GM21423 (cell line): Measurements from ENCODE around the gene DDX5.
A peak's percentile ranks its signal among the peaks of the same experiment; 100 is the strongest.

Experiments
- ATAC-seq: cut with Tn5 transposase; IDR thresholded peaks from one replicate; pipeline ENCODE4 v1.9.1; 2021; ENCODE audit warnings: mild to moderate bottlenecking, moderate library complexity; ENCODE audit not compliant: unreplicated experiment

Gene DDX5

GRCh38 chr17:64506201-64506575 lies at the start of gene DDX5:
Gene DDX5, minus strand, starts transcription at chr17:64506289. Its CDS starts 170 bp downstream, at chr17:64506119.
- peak; percentile 65 for ATAC-seq

GRCh38 chr17:64555281-64555680 lies 49.2 kb upstream of the DDX5 start:
- no peak for ATAC-seq

- ATAC-seq = no peak
These were observed 48.0 kb upstream of the DDX5 start for GRCh38 chr17:64554028-64554637.

DNA sequence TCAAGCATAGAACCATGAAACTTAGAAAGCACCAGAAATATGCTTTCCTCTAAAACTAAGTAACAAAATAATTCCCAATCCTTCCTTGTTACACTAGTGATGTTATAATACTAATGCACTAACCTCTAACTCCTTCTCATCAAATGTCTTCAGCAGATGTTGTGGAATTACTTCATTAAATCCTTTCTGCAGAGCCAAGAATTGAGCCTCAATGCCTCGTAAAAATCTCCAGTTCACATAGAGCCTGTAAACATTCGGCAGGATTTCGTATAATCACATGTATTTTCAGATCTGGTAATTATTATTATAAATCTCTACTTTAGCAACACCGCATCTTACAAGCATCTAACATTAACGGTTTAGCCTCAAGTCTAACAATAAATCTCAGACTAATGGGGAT lies 45.4 kb upstream of the DDX5 start:
- ATAC-seq = no peak

- ATAC-seq = no peak
These were observed 41.2 kb upstream of the DDX5 start for GRCh38 chr17:64547319-64547718.

DNA sequence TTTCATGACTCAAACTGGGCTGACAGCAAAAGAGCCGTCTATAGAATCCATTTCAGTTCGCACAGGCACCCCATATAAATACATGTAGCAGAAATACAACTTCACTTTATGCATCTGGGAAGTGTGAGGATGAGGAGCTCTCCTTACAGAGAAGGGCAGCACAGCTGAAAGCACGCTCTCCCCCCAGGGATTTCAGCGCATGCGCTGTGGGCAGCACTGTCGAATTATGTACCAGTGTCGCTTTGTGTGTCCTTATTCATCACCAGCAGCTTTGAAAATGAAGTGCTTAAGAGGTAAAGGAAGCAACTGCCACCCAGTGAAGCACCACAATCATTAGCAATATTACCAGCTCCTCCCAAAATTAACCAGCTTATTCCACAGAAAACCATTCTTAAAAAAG lies 40.6 kb upstream of the DDX5 start:
- ATAC-seq = no peak

DNA sequence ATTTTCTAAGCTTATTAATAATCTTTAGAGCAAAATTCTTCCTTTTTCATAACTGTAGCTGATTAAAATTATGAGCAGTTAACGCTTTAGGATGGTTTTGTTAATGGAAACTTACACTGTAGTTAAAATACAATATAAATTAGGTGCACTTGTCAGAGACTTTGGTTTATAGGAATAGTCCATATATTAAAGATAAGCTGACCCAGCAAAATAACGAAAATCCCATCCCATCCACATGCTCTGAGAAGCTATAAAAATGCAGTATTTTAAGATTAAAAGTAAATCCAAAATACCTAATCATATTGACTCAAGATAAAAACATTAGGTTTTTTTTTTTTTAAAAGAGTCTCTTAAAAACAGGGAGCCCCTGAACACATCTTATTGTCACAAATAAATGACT lies 38.7 kb upstream of the DDX5 start:
- no peak for ATAC-seq

- ATAC-seq = no peak
These were observed 34.2 kb upstream of the DDX5 start for GRCh38 chr17:64540118-64540776.

DNA sequence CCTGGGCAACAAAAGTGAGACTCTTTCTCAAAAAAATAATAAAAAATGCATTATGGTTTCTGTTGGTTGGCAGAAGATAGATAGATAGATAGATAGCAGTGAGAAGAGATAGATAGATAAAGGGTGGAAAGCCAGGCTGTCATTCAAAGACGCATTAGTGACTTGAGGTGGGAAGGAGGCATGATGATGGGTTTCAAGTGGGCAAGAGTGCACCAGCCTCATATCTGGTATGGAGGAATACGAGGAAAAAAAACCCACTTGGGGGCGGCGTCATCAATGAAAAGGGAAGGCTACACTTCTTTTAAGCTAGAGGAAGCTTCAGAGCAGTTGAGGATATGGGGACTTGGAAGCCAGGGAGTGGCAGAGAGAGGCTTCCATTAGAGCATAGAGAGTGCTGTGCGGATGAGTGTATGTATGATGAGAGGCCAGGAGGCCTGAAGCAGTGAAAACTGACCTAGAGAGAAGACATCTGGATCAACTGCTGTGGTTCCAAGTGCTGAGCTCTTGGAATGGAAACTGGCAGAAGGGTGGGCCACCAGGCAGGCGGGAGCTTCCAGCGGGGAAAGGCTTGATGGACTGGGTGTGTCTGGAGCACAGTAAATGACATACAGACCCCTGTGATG lies 32.5 kb upstream of the DDX5 start:
- no peak for ATAC-seq

DNA sequence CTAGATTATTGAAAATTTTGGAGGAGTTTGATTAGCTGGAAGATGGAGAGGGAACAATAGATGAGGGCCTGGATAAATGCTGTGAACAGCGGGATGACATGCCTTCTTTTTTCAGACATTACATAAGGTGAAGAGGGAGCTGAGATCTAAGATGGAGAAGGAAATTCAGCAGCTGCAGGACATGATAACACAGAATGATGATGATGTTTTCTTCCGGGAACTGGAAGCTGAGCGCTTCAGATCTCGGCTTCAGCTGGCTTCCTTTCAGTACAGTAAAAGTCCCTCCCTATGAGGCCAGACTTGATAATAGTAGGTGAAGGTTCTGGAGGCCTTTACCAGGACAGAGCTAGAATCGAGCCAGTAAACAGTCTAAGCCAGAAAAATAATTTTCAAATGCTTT lies 31.4 kb upstream of the DDX5 start:
- ATAC-seq = no peak

DNA sequence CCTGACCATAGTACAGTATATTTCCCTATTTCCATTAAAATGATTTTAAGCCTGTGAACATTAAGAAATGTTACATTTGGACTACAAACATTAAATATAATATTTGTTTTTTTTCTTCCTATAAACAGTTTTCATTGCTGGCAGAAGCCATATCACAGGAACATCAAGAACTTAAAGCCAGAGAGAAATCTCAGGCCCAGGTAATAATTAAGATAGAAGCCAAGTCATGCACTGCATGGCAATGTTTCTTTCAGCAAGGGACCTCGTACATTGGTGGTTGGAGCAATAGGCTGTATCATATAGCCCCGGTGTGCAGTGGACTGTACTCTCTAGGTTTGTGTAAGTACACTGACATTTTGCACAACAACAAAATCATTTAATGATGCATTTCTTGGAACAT lies 30.8 kb upstream of the DDX5 start:
- ATAC-seq = no peak

DNA sequence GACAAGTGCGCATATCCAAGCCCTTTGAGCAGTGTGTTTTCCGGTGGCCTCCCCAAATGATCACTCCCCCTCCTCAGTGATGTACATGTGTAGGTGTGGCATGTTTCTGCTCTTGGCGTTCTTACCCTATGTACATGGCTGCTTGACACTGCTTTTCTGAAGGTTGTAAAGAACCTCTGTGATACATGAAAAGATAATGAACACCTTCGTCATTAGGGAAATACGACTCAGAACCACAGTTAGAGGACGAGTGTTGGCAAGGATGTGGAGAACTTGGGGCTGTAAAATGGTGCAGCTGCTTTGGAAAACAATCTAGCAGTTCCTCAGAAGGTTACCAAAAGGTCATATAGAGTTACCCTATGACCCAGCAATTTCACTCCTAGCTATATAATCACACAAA lies 29.3 kb upstream of the DDX5 start:
- no peak for ATAC-seq

- ATAC-seq = no peak
These were observed 28.1 kb upstream of the DDX5 start for GRCh38 chr17:64534187-64534586.

GRCh38 chr17:64533784-64534183 lies 27.7 kb upstream of the DDX5 start:
- ATAC-seq = no peak

DNA sequence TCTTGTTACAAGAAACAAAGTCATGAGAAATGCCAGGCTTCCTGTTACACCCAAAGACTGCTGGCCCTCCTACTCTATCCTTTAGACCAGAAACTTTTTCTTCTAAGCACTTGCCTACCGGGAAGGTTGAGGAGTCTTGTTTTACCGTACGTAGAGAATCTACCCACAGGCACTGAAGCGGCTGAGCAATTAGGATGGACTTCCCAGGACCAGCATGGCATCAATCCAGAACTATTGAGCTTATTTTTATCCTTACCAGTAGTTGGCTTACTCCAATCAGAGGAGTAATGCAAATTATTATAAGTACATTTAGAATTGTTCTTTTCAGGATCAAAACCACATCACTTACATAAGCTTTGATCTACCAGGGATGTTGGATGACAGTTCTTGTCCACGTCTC lies 26.3 kb upstream of the DDX5 start:
- no peak for ATAC-seq

- ATAC-seq = no peak
These were observed 25.9 kb upstream of the DDX5 start for GRCh38 chr17:64531955-64532371.

- no peak for ATAC-seq
These were observed 23.1 kb upstream of the DDX5 start for GRCh38 chr17:64529221-64529620.

DNA sequence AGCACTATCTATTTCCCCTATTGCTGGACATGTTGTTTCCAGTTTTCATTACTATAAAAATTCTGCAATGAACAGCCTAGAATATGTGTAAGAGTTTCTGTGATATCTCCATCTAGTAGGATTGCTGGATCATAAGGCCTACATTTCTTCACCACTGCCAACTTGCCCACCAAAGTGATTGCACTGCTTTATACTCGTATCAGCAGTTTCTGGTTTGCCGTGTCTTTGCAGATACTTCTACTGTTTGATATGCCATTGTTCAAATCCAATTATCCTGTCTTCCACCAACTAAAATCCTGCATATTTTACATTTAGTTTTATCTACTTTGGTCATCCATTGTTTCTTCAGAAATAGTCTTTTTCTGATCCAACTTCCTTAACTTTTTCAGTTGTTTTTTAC lies 21.8 kb upstream of the DDX5 start:
- ATAC-seq = no peak

GRCh38 chr17:64520359-64520758 lies 14.3 kb upstream of the DDX5 start:
- ATAC-seq = no peak

DNA sequence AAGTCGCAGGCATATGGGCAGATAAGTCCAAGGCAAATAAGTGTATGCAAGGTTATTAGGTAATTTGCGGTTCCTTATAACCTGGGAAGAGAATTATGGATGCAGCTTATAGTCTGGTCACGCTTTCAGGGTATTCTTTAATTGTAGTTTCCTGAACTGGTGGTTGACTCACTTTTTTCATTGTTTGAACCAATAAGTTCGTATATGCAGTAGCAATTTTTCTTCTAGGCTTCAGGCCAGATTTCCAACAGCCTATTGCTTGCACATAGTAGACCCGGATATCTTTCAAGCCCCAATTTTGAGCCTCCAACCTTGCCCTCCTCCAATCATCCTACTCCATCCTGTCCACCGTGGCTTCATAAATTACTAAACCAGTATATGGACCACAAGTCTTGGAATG lies 13.5 kb upstream of the DDX5 start:
- ATAC-seq = no peak

- no peak for ATAC-seq
These were observed 9.7 kb upstream of the DDX5 start for GRCh38 chr17:64515829-64516228.

DNA sequence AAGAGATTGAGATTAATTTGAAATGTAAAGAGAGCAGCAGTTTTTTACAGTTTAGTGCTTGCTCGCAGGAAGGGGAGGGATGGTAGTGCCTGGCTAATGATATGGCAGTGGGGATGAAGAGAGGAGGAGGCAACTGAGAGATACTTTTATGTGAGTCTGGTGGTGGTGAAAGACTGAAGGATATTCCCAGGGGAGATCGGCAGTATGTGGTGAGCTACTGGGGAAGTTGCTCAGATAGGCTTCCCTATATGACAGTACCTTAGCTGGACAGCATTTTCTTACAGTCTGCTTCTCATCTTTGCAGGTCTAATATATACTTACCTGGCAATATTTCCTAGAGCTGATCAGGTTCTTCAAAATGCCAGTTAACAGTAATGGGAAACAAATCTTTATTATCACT lies 9.3 kb upstream of the DDX5 start:
- no peak for ATAC-seq

- ATAC-seq = no peak
These were observed 3.1 kb upstream of the DDX5 start for GRCh38 chr17:64509179-64509578.
